Peyer's patch (tissue), 4 donors: Measurements from ENCODE around the gene SS18L1.

Source experiments
- POLR2A ChIP-seq, 2 donors: fragments of 450-650 bp; IDR thresholded peaks; one replicate each; pipeline ENCODE4 v1.5.1; 2017; ENCODE audit warnings: antibody characterized with exemption in 2 of 2, mild to moderate bottlenecking in 2 of 2, moderate library complexity in 2 of 2
- TF ChIP-seq, protein P1 (sequence below), 6 experiments: fragments of 450-650 bp in 4 of 6; fragments of 200-600 bp in 2 of 6; sonication (generic) in 1 of 6; IDR thresholded peaks; one replicate each; pipeline ENCODE4 v1.5.1; 2017 to 2019; ENCODE audit warnings: antibody characterized with exemption in 6 of 6, mild to moderate bottlenecking in 3 of 6, moderate library complexity in 1 of 6

DNA sequence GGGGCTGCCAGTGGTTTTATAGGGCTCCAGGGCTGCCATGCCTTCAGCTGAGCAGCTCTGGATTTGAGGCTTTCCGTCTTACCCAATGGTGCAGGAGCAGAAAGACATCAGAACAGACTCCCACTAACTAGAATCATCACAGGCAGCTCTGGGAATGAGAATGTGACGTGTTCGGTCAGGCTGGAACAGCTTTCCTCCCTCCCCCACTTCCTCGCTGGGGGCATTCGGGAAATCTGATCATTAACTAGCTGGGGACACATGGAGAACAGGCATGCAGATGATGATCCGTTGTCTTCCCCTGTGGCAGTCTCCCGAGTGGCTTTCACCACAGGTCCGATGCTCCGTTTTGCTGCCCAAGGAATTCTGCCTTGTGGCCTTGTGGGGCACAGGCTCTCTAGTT lies 33.7 kb downstream of the SS18L1 start:
- TF ChIP-seq POLR2A (IDR thresholded peaks at IDR 0.05): no peak
- TF ChIP-seq, protein P1, sequence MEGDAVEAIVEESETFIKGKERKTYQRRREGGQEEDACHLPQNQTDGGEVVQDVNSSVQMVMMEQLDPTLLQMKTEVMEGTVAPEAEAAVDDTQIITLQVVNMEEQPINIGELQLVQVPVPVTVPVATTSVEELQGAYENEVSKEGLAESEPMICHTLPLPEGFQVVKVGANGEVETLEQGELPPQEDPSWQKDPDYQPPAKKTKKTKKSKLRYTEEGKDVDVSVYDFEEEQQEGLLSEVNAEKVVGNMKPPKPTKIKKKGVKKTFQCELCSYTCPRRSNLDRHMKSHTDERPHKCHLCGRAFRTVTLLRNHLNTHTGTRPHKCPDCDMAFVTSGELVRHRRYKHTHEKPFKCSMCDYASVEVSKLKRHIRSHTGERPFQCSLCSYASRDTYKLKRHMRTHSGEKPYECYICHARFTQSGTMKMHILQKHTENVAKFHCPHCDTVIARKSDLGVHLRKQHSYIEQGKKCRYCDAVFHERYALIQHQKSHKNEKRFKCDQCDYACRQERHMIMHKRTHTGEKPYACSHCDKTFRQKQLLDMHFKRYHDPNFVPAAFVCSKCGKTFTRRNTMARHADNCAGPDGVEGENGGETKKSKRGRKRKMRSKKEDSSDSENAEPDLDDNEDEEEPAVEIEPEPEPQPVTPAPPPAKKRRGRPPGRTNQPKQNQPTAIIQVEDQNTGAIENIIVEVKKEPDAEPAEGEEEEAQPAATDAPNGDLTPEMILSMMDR (IDR thresholded peaks at IDR 0.05): no peak
